CD14-positive monocyte (primary cell): ENCODE measurements around the gene BNC2. TPM values are rescaled to one million over a fixed set of nuclear protein-coding genes. Genes with fewer than 3 reads are reported as not detected.

ENCODE experiments used
- DNase-seq, 3 donors: peaks; one replicate each; pipeline ENCODE4 v3.0.0-alpha.2; 2011 to 2022
- H2AFZ ChIP-seq: 2 replicates; pipeline ENCODE4 v1.6.0; 2012; ENCODE audit warnings: mild to moderate bottlenecking, low read depth, low read length, inconsistent platforms; ENCODE audit not compliant: insufficient read depth, poor library complexity, severe bottlenecking
- H3K27ac ChIP-seq, 2 donors: 1 replicate in 1 of 2; 2 replicates in 1 of 2; pipeline ENCODE4 v1.5.1; 2012 to 2013; ENCODE audit warnings: low read length in 2 of 2, control low read depth in 1 of 2, inconsistent platforms in 1 of 2, low read depth in 1 of 2, mild to moderate bottlenecking in 1 of 2
- H3K27me3 ChIP-seq, 2 donors: one replicate each; pipeline versions ENCODE4 v1.6.0 to v1.6.1; 2011 to 2013; ENCODE audit warnings: low read length in 2 of 2; ENCODE audit not compliant: control insufficient read depth in 2 of 2, insufficient read depth in 2 of 2
- H3K36me3 ChIP-seq, 2 donors: replicated peaks in 1 of 2; 1 replicate in 1 of 2; 2 replicates in 1 of 2; pipeline versions ENCODE4 v1.5.1 to v1.6.1; 2012 to 2013; ENCODE audit warnings: low read length in 2 of 2, control low read depth in 1 of 2, inconsistent platforms in 1 of 2, mild to moderate bottlenecking in 1 of 2; ENCODE audit not compliant: insufficient read depth in 2 of 2, control insufficient read depth in 1 of 2
- H3K4me1 ChIP-seq, 2 donors: 1 replicate in 1 of 2; 2 replicates in 1 of 2; pipeline versions ENCODE4 v1.5.1 to v1.6.1; 2012 to 2013; ENCODE audit warnings: low read length in 2 of 2, control low read depth in 1 of 2, inconsistent platforms in 1 of 2, mild to moderate bottlenecking in 1 of 2, moderate library complexity in 1 of 2; ENCODE audit not compliant: insufficient read depth in 2 of 2, control insufficient read depth in 1 of 2
- H3K4me2 ChIP-seq: replicated peaks from 2 replicates; pipeline ENCODE3; 2012; ENCODE audit warnings: low read length, moderate library complexity, mild to moderate bottlenecking; ENCODE audit not compliant: poor library complexity, severe bottlenecking; ENCODE audit errors: extremely low read depth
- H3K4me3 ChIP-seq, 3 experiments: fragments of 200-600 bp in 1 of 3; sonication (generic) in 1 of 3; replicated peaks in 1 of 3; 1 replicate in 2 of 3; 2 replicates in 1 of 3; pipeline ENCODE4 v1.5.1; 2011 to 2013; ENCODE audit warnings: low read length in 3 of 3, mild to moderate bottlenecking in 3 of 3, control low read depth in 2 of 3, low read depth in 2 of 3, inconsistent platforms in 1 of 3, moderate library complexity in 1 of 3
- H3K79me2 ChIP-seq: 2 replicates; pipeline ENCODE4 v1.6.0; 2012; ENCODE audit warnings: mild to moderate bottlenecking, control low read depth, inconsistent platforms, low read length, moderate library complexity; ENCODE audit not compliant: insufficient read depth
- H3K9ac ChIP-seq: 2 replicates; pipeline ENCODE4 v1.6.0; 2017; ENCODE audit warnings: low read length, mild to moderate bottlenecking; ENCODE audit not compliant: insufficient read depth, poor library complexity, severe bottlenecking
- H3K9me3 ChIP-seq, 2 donors: replicated peaks in 1 of 2; 1 replicate in 1 of 2; 2 replicates in 1 of 2; pipeline versions ENCODE4 v1.5.1 to v1.6.1; 2012 to 2013; ENCODE audit warnings: low read length in 2 of 2, control low read depth in 1 of 2; ENCODE audit not compliant: control insufficient read depth in 1 of 2, insufficient read depth in 1 of 2
- H4K20me1 ChIP-seq: 2 replicates; pipeline ENCODE4 v1.6.0; 2012; ENCODE audit warnings: mild to moderate bottlenecking, low read length, control low read depth, moderate library complexity; ENCODE audit not compliant: insufficient read depth
- H3K27ac Mint-ChIP-seq, 7 donors: one replicate each; pipeline ENCODE4 v1.8.0; 2020; ENCODE audit warnings: mild to moderate bottlenecking in 7 of 7, mixed read lengths in 7 of 7, moderate library complexity in 6 of 7, inconsistent platforms in 2 of 7
- H3K27me3 Mint-ChIP-seq, 3 donors: one replicate each; pipeline ENCODE4 v1.8.0; 2021 to 2022; ENCODE audit warnings: low read depth in 3 of 3, mild to moderate bottlenecking in 3 of 3, mixed read lengths in 3 of 3, moderate library complexity in 3 of 3, inconsistent platforms in 1 of 3
- H3K36me3 Mint-ChIP-seq, 2 donors: one replicate each; pipeline ENCODE4 v1.8.0; 2020; ENCODE audit warnings: mixed read lengths in 2 of 2, inconsistent platforms in 1 of 2, mild to moderate bottlenecking in 1 of 2
- H3K4me1 Mint-ChIP-seq: one replicate; pipeline ENCODE4 v1.8.0; 2020; ENCODE audit warnings: mild to moderate bottlenecking, mixed read lengths
- H3K4me3 Mint-ChIP-seq, 2 donors: one replicate each; pipeline ENCODE4 v1.8.0; 2020; ENCODE audit warnings: mild to moderate bottlenecking in 2 of 2, mixed read lengths in 2 of 2, moderate library complexity in 1 of 2
- H3K9me3 Mint-ChIP-seq, 7 donors: one replicate each; pipeline ENCODE4 v1.8.0; 2020 to 2022; ENCODE audit warnings: mixed read lengths in 7 of 7, mild to moderate bottlenecking in 6 of 7, moderate library complexity in 6 of 7, inconsistent platforms in 2 of 7
- CTCF ChIP-seq: fragments of 200-600 bp; IDR thresholded peaks from one replicate; pipeline ENCODE4 v1.8.0; 2022; ENCODE audit warnings: antibody characterized with exemption, mild to moderate bottlenecking
- WGBS: methylation state at CpG from one replicate; pipeline ENCODE4 v1.1.5; 2013; ENCODE audit warnings: missing lambda C conversion rate; ENCODE audit not compliant: insufficient coverage; 5-methylcytosine and 5-hydroxymethylcytosine counted together
- intact Hi-C, 2 donors: fragments of 100-400 bp; cut with micrococcal nuclease; formaldehyde crosslinking; loops; one replicate each; pipeline versions ENCODE4 v1.15.0 to v1.15.1; 2023
- polyA plus RNA-seq, 3 donors: library from polyadenylated mRNA; depleted of rRNA in 1 of 3; unstranded in 2 of 3; stranded (reverse) in 1 of 3; fragments of 300-500 nt in 2 of 3; fragments of >200 nt in 1 of 3; fragmentation: Illumina TruSeq in 2 of 3; gene quantifications; 1 replicate in 2 of 3; 2 replicates in 1 of 3; pipeline ENCODE4 v1.2.3, GENCODE V29; 2012 to 2021

BNC2 gene
- polyA plus RNA-seq, 3 donors = 0.01 TPM; not detected in 2

- H3K4me1 ChIP-seq = peaks cover 23 to 28% of the 10 kb centered on the region in 2 donors
- peak overlapping the region; percentile 24 for H3K9ac ChIP-seq
- Mint-ChIP-seq H3K27ac (no peak overlapping the region), H3K4me3 (peak overlapping the region; percentile 83 to 88), H3K9me3 (peaks cover 0 to 13% (median 2%) of the 10 kb centered on the region in 7 donors), H3K36me3 (peaks cover 0 to 4% of the 10 kb centered on the region in 2 donors), H3K27me3 (peaks cover 71 to 79% (median 73%) of the 10 kb centered on the region in 3 donors), H3K4me1 (peaks cover 20% of the 10 kb centered on the region)
- DNase-seq = no peak
- no peaks in the 10 kb centered on the region for H3K36me3 ChIP-seq
- intact Hi-C loops = no loop called here
- peaks cover 0 to 12% of the 10 kb centered on the region in 2 donors for H3K9me3 ChIP-seq
- no peak for TF ChIP-seq CTCF
- no peak overlapping the region for H3K27ac ChIP-seq
- peak overlapping the region; percentile 41 for H2AFZ ChIP-seq
- no peaks in the 10 kb centered on the region for H4K20me1 ChIP-seq
- under 1% methylated on average over 39 of the region's 58 CpGs for WGBS
- peak overlapping the region; percentile 89 for H3K4me2 ChIP-seq
- H3K79me2 ChIP-seq = no peaks in the 10 kb centered on the region
- peaks cover 45 to 73% of the 10 kb centered on the region in 2 donors for H3K27me3 ChIP-seq
- peak overlapping the region; percentile 33 to 74 (median 35) for H3K4me3 ChIP-seq
Observed at GRCh38 chr9:16869882-16870595, 431 bp downstream of the BNC2 start.

- H3K27me3 Mint-ChIP-seq = peaks cover 73 to 82% (median 74%) of the 10 kb centered on the region in 3 donors
- 0% methylated on average over 6 of the region's 21 CpGs for WGBS
- peaks cover 20% of the 10 kb centered on the region for H3K4me1 Mint-ChIP-seq
- peak overlapping the region; percentile 89 for H3K4me2 ChIP-seq
- peaks cover 0 to 12% of the 10 kb centered on the region in 2 donors for H3K9me3 ChIP-seq
- H3K4me3 Mint-ChIP-seq = peak overlapping the region; percentile 32 to 83
- H3K27me3 ChIP-seq = peaks cover 45 to 75% of the 10 kb centered on the region in 2 donors
- peaks cover 23 to 28% of the 10 kb centered on the region in 2 donors for H3K4me1 ChIP-seq
- DNase-seq = no peak
- no peak overlapping the region for H3K27ac ChIP-seq
- TF ChIP-seq CTCF = no peak
- H4K20me1 ChIP-seq = no peaks in the 10 kb centered on the region
- peak overlapping the region in 1 of 3 experiments; percentile 74 for H3K4me3 ChIP-seq
- no peak overlapping the region for H3K9ac ChIP-seq
- peaks cover 0 to 13% (median 2%) of the 10 kb centered on the region in 7 donors for H3K9me3 Mint-ChIP-seq
- peaks cover 0 to 4% of the 10 kb centered on the region in 2 donors for H3K36me3 Mint-ChIP-seq
- intact Hi-C loops = no loop called here
- H3K36me3 ChIP-seq = no peaks in the 10 kb centered on the region
- no peak overlapping the region for H3K27ac Mint-ChIP-seq
- H2AFZ ChIP-seq = no peak overlapping the region
- H3K79me2 ChIP-seq = no peaks in the 10 kb centered on the region
Observed at GRCh38 chr9:16869131-16869881, 1.2 kb downstream of the BNC2 start.
